HEK293 (cell line): ENCODE results near the gene GLCE.

Experiments
- CTCF ChIA-PET: fragments of 350-600 bp; formaldehyde crosslinking; extraction: SDS; loops from one replicate; lab custom pipeline; 2021; ENCODE audit warnings: antibody characterized with exemption; lab: Yijun Ruan, JAX
- POLR2A ChIA-PET: fragments of 300-600 bp; formaldehyde crosslinking; extraction: SDS; loops from one replicate; lab custom pipeline; 2020; ENCODE audit warnings: antibody characterized with exemption, inconsistent platforms; lab: Yijun Ruan, JAX
- H3K27ac ChIP-seq: fragments of 200-500 bp; sonication (Bioruptor generic); 2 replicates; pipeline ENCODE4 v1.5.1; 2014; ENCODE audit warnings: low read depth, low read length, control low read depth, inconsistent platforms; ENCODE audit errors: extremely low read depth
- H3K36me3 ChIP-seq, 2 experiments: fragments of 200-500 bp in 1 of 2; sonication (Bioruptor generic) in 1 of 2; 1 replicate in 1 of 2; 2 replicates in 1 of 2; pipeline ENCODE4 v1.5.1; 2014 to 2017; ENCODE audit warnings: inconsistent platforms in 2 of 2, low read length in 2 of 2; ENCODE audit not compliant: control insufficient read depth in 2 of 2, insufficient read depth in 1 of 2
- H3K4me1 ChIP-seq: fragments of 200-500 bp; sonication (Bioruptor generic); 2 replicates; pipeline ENCODE4 v1.5.1; 2014; ENCODE audit warnings: mild to moderate bottlenecking, low read length, inconsistent platforms; ENCODE audit not compliant: control insufficient read depth, insufficient read depth
- H3K4me3 ChIP-seq: 2 replicates; pipeline ENCODE4 v1.5.1; 2011; ENCODE audit warnings: low read depth, mild to moderate bottlenecking, control low read depth, low read length, moderate library complexity
- H3K9me3 ChIP-seq: fragments of 200-500 bp; sonication (Bioruptor generic); 2 replicates; pipeline ENCODE4 v1.5.1; 2014; ENCODE audit warnings: low read depth, low read length, inconsistent platforms; ENCODE audit not compliant: control insufficient read depth, insufficient read depth
- EGR2 ChIP-seq: fragments of 450-650 bp; formaldehyde crosslinking; IDR thresholded peaks from 2 replicates; pipeline ENCODE4 v1.5.1; 2016; ENCODE audit warnings: low read depth, missing biosample characterization, missing genetic modification characterization
- KLF10 ChIP-seq: fragments of 450-650 bp; IDR thresholded peaks from 2 replicates; pipeline ENCODE4 v1.5.1; 2018; ENCODE audit warnings: missing biosample characterization, mild to moderate bottlenecking, missing genetic modification characterization
- ZBTB17 ChIP-seq: fragments of 450-650 bp; formaldehyde crosslinking; IDR thresholded peaks from 2 replicates; pipeline ENCODE4 v1.5.1; 2016; ENCODE audit warnings: missing biosample characterization, missing genetic modification characterization
- ZFHX2 ChIP-seq: fragments of 450-650 bp; formaldehyde crosslinking; conservative IDR thresholded peaks from 2 replicates; pipeline ENCODE4 v1.5.1; 2016; ENCODE audit warnings: missing biosample characterization, missing genetic modification characterization
- ZFP69B ChIP-seq: fragments of 450-650 bp; formaldehyde crosslinking; IDR thresholded peaks from 2 replicates; pipeline ENCODE4 v1.5.1; 2016; ENCODE audit warnings: missing biosample characterization, missing genetic modification characterization
- ZNF132 ChIP-seq: fragments of 450-650 bp; formaldehyde crosslinking; IDR thresholded peaks from 2 replicates; pipeline ENCODE4 v1.5.1; 2017; ENCODE audit warnings: missing biosample characterization, missing genetic modification characterization, borderline replicate concordance
- ZNF157 ChIP-seq: fragments of 450-650 bp; formaldehyde crosslinking; IDR thresholded peaks from 2 replicates; pipeline ENCODE4 v1.5.1; 2016; ENCODE audit warnings: missing biosample characterization, missing genetic modification characterization
- ZNF223 ChIP-seq: fragments of 450-650 bp; formaldehyde crosslinking; IDR thresholded peaks from 2 replicates; pipeline ENCODE4 v1.5.1; 2016; ENCODE audit warnings: missing biosample characterization, missing genetic modification characterization
- ZNF274 ChIP-seq, 2 experiments: fragments of 200-500 bp in 1 of 2; fragments of 450-650 bp in 1 of 2; sonication (Bioruptor generic) in 1 of 2; formaldehyde crosslinking in 1 of 2; IDR thresholded peaks; 2 replicates each; pipeline versions ENCODE4 v1.5.1 to v1.6.1; 2014 to 2016; ENCODE audit warnings: borderline replicate concordance in 1 of 2, inconsistent platforms in 1 of 2, low read length in 1 of 2, missing biosample characterization in 1 of 2, missing genetic modification characterization in 1 of 2
- ZNF302 ChIP-seq: fragments of 450-650 bp; formaldehyde crosslinking; IDR thresholded peaks from 2 replicates; pipeline ENCODE4 v1.5.1; 2016; ENCODE audit warnings: missing biosample characterization, missing genetic modification characterization, low read depth
- ZNF350 ChIP-seq: fragments of 450-650 bp; formaldehyde crosslinking; IDR thresholded peaks from 2 replicates; pipeline ENCODE4 v1.5.0; 2017; ENCODE audit warnings: missing biosample characterization, mild to moderate bottlenecking, missing genetic modification characterization
- ZNF426 ChIP-seq: fragments of 450-650 bp; formaldehyde crosslinking; IDR thresholded peaks from 2 replicates; pipeline ENCODE4 v1.5.1; 2017; ENCODE audit warnings: missing biosample characterization, missing genetic modification characterization, mild to moderate bottlenecking, inconsistent platforms, moderate library complexity
- ZNF560 ChIP-seq: fragments of 450-650 bp; formaldehyde crosslinking; IDR thresholded peaks from 2 replicates; pipeline ENCODE4 v1.5.1; 2017; ENCODE audit warnings: missing biosample characterization, missing genetic modification characterization, borderline replicate concordance
- ZNF561 ChIP-seq: fragments of 450-650 bp; IDR thresholded peaks from 2 replicates; pipeline ENCODE4 v1.5.1; 2018; ENCODE audit warnings: missing biosample characterization, missing genetic modification characterization, borderline replicate concordance
- ZNF596 ChIP-seq: fragments of 450-650 bp; IDR thresholded peaks from 2 replicates; pipeline ENCODE4 v1.5.0; 2018; ENCODE audit warnings: missing biosample characterization, mild to moderate bottlenecking, missing genetic modification characterization, moderate library complexity
- TF ChIP-seq, protein P1 (sequence below): fragments of 450-650 bp; formaldehyde crosslinking; IDR thresholded peaks from 2 replicates; pipeline ENCODE4 v1.5.1; 2017; ENCODE audit warnings: missing biosample characterization, missing genetic modification characterization
- TF ChIP-seq, protein P2 (sequence below): fragments of 450-650 bp; formaldehyde crosslinking; IDR thresholded peaks from 2 replicates; pipeline ENCODE4 v1.5.1; 2016; ENCODE audit warnings: missing biosample characterization, missing genetic modification characterization
- TF ChIP-seq, protein P3 (sequence below): fragments of 450-650 bp; formaldehyde crosslinking; IDR thresholded peaks from 2 replicates; pipeline ENCODE4 v1.5.1; 2016; ENCODE audit warnings: missing biosample characterization, missing genetic modification characterization

The GLCE gene

DNA sequence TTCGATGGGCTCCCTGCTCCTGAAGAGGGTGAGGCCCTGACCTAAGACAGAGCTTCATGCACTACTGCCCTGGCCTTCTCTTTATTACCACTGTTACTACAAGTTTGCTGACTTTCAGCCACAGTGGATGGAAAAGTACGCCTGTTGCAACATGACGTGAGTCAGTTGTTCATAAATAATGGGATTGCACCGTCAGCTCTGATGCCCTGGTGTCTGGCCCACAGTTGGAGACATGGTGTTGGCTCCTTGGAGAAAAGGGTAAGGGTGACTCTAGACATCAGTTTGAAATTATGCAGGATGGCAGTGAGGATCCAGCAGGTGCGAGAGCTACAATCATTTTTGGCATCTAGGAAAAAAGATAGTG is 143.7 kb downstream of the GLCE start (continued):
- no peak for TF ChIP-seq ZBTB17 (tag by site-specific recombination)
- TF ChIP-seq ZNF223 (tag by site-specific recombination) = no peak
- no peak for TF ChIP-seq ZNF596 (tag by site-specific recombination)
- TF ChIP-seq ZNF350 (tag by site-specific recombination) = no peak

DNA sequence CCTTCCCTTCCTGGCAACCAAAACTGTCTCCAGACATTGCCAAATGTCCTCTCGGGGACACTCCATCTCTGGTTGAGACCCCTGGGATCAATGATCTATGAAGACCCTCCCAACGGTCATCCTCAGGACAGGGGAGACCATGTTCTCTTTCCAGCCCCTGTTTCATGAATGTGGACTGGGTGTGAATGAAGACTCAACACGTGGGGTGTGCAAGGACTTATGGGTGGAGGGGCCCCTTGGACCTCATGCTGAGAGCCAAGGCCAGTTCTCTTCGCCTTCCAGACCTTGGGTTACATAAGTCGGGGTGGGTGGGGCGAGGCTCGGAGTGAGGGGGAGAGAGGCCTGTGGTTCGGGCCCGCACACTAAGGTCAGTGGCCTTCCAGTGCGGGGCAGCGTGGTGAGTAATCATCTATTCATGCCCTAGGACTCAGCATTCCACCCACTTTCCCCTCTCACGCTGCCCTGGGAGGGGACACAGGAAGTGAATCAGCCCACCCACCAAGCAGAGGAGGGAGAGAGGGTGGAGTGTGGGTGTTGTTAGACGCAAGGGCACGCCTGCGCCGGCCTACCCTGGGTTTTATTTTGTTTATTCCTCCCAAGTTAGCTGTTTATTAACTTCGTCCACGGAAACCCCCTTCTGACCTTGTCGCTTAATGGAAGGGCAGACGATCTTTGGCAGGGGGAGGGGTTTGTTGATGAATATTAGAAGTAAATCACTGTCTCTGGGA is 144.9 kb downstream of the GLCE start:
- CTCF ChIA-PET = interaction anchor here (0.9 kb wide), 1 partner anchor 90 kb away, joined by 4 read pairs; no protein-coding TSS in a partner anchor
- POLR2A ChIA-PET = interaction anchor here (0.7 kb wide), 1 partner anchor 53 kb away, joined by 4 read pairs; no protein-coding TSS in a partner anchor
- H3K4me3 ChIP-seq = no peak overlapping the region
- no peaks in the 10 kb centered on the region; a peak in 1 of 3 replicates for H3K36me3 ChIP-seq
- H3K27ac ChIP-seq = no peak overlapping the region
- no peaks in the 10 kb centered on the region for H3K4me1 ChIP-seq
- no peaks in the 10 kb centered on the region for H3K9me3 ChIP-seq
- TF ChIP-seq EGR2 (tag by site-specific recombination) = peak; percentile 84
- TF ChIP-seq, protein P1, sequence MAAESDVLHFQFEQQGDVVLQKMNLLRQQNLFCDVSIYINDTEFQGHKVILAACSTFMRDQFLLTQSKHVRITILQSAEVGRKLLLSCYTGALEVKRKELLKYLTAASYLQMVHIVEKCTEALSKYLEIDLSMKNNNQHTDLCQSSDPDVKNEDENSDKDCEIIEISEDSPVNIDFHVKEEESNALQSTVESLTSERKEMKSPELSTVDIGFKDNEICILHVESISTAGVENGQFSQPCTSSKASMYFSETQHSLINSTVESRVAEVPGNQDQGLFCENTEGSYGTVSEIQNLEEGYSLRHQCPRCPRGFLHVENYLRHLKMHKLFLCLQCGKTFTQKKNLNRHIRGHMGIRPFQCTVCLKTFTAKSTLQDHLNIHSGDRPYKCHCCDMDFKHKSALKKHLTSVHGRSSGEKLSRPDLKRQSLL (tag by site-specific recombination) = no peak
- TF ChIP-seq ZFHX2 = peak; percentile 82

DNA sequence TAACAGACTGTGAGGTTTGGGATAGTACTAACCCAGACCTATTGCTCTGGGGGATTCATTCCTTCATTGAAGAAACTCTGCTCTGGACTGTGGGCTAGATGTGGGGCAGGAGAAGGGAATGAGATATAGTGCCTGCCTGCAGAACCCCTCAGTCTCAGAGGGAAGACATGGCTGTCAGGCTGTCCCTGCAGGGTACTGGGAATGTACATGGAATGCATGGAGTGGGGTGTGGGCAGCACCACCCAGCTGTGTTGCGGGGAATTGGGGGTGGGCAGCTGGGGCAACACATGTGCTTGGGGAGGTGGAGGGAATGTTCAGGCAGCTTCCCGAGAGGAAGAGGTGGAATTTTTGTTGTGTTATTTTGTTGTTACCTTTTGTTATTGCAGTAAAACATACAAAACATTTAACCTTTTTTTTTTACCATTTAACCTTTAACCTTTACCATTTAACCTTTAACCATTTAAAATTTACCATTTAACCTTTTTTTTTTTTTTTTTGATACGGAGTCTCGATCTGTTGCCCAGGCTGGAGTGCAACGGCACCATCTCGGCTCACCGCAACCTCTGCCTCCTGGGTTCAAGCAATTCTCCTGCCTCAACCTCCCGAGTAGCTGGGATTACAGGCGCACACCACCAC is 145.6 kb downstream of the GLCE start:
- Histone ChIP-seq H3K27ac (no peak overlapping the region), H3K36me3 (no peaks in the 10 kb centered on the region; a peak in 1 of 3 replicates), H3K4me1 (no peaks in the 10 kb centered on the region), H3K9me3 (no peaks in the 10 kb centered on the region), H3K4me3 (no peak overlapping the region)
- TF ChIP-seq ZFP69B (tag by site-specific recombination) (no peak), ZNF157 (no peak)
- ChIA-PET CTCF (no interaction called here), POLR2A (interaction anchor here (0.7 kb wide), 1 partner anchor 52 kb away, joined by 4 read pairs; no protein-coding TSS in a partner anchor)

DNA sequence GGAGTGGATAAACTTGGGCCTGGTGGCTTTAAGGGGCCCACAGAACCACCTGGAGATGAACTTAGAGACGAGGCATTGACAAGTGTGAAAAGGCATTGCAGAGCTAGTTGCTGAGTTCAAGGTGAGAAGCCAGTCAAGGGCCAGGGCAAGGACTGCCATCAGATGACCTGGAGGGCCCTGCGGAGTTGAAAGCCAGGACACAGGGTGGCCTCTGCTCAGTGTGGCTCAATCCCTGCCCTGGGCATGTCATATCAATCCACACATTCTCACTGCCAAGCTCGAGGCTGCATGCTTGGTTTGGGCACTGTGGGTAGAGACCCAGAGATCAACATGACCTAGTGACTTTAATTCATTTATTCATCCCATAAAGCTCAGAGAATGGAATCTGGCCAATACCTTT is 147.5 kb downstream of the GLCE start:
- H3K4me1 ChIP-seq = no peaks in the 10 kb centered on the region
- POLR2A ChIA-PET = no interaction called here
- no peaks in the 10 kb centered on the region for H3K9me3 ChIP-seq
- H3K36me3 ChIP-seq = no peaks in the 10 kb centered on the region; a peak in 1 of 3 replicates
- CTCF ChIA-PET = interaction anchor here (0.5 to 0.6 kb wide), 2 partner anchors 85 to 145 kb away, joined by 3 read pairs; no protein-coding TSS in a partner anchor
- TF ChIP-seq ZNF302 (tag by site-specific recombination) = no peak
- no peak for TF ChIP-seq ZNF426
- TF ChIP-seq, protein P2, sequence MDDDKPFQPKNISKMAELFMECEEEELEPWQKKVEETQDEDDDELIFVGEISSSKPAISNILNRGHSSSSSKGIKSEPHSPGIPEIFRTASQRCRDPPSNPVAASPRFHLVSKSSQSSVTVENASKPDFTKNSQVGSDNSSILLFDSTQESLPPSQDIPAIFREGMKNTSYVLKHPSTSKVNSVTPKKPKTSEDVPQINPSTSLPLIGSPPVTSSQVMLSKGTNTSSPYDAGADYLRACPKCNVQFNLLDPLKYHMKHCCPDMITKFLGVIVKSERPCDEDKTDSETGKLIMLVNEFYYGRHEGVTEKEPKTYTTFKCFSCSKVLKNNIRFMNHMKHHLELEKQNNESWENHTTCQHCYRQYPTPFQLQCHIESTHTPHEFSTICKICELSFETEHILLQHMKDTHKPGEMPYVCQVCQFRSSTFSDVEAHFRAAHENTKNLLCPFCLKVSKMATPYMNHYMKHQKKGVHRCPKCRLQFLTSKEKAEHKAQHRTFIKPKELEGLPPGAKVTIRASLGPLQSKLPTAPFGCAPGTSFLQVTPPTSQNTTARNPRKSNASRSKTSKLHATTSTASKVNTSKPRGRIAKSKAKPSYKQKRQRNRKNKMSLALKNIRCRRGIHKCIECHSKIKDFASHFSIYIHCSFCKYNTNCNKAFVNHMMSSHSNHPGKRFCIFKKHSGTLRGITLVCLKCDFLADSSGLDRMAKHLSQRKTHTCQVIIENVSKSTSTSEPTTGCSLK (tag by site-specific recombination) = no peak
- no peak for TF ChIP-seq ZNF561 (tag by site-specific recombination)
- TF ChIP-seq ZNF560 (tag by site-specific recombination) = no peak
- TF ChIP-seq, protein P3, sequence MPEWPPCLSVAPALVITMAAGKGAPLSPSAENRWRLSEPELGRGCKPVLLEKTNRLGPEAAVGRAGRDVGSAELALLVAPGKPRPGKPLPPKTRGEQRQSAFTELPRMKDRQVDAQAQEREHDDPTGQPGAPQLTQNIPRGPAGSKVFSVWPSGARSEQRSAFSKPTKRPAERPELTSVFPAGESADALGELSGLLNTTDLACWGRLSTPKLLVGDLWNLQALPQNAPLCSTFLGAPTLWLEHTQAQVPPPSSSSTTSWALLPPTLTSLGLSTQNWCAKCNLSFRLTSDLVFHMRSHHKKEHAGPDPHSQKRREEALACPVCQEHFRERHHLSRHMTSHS = no peak
- no peak for TF ChIP-seq KLF10 (tag by site-specific recombination)
- TF ChIP-seq ZNF274 (IDR thresholded peaks at IDR 0.05; ENCODE audit: low read length) = no peak
- TF ChIP-seq ZNF274 (tag by site-specific recombination; IDR thresholded peaks at IDR 0.05; ENCODE audit: borderline replicate concordance) = no peak
- TF ChIP-seq ZNF132 (tag by site-specific recombination) = no peak
- no peak overlapping the region for H3K4me3 ChIP-seq
- no peak overlapping the region for H3K27ac ChIP-seq
